ENCODE data around the gene SLAMF9.

The SLAMF9 gene

DNA sequence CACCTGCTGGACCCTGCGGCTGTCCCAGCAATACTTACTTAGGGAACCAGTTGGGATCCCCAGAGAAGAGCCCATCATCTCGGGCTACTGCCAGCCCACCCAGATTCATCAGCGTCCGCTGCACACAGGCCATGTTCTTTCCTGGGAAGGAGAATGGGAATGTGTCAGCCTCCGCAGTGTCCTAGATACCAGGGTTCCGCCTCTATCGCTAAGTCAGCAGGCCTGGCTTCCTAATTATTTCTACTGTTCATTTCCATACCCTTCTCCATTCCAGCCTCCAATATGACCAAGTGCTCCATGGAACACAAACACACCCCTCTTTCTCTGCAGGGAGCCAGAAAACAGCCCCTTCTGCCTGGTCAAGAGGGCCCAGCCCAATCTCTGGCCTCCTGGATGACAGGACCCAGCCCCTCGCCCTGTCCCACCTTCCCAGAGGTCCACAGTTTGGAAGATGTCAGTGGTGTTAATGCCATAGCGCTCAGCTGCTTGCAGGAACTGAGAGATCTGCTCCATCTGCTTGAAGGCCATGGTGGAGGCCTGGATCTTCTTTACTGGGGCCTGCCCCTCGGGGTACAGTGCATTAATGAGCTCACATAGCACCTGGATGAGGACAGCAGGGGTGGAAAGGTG is 34.7 kb downstream of the SLAMF9 start:
- TF ChIP-seq MYC (IDR thresholded peaks at IDR 0.05; ENCODE audit: low read depth, low read length) (no peak), CTCF (IDR thresholded peaks at IDR 0.05; ENCODE audit: low read depth, low read length) (no peak), POLR2A (IDR thresholded peaks at IDR 0.05; ENCODE audit: extremely low read depth, insufficient read length) (no peak)
- TF ChIP-seq, protein P1, sequence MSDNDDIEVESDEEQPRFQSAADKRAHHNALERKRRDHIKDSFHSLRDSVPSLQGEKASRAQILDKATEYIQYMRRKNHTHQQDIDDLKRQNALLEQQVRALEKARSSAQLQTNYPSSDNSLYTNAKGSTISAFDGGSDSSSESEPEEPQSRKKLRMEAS (IDR thresholded peaks at IDR 0.05; ENCODE audit: low read depth, low read length) = no peak
- H3K4me3 ChIP-seq (ENCODE audit: low read depth, low read length) = no peak overlapping the region
- no peak for DNase-seq (ENCODE audit: low read depth)

DNA sequence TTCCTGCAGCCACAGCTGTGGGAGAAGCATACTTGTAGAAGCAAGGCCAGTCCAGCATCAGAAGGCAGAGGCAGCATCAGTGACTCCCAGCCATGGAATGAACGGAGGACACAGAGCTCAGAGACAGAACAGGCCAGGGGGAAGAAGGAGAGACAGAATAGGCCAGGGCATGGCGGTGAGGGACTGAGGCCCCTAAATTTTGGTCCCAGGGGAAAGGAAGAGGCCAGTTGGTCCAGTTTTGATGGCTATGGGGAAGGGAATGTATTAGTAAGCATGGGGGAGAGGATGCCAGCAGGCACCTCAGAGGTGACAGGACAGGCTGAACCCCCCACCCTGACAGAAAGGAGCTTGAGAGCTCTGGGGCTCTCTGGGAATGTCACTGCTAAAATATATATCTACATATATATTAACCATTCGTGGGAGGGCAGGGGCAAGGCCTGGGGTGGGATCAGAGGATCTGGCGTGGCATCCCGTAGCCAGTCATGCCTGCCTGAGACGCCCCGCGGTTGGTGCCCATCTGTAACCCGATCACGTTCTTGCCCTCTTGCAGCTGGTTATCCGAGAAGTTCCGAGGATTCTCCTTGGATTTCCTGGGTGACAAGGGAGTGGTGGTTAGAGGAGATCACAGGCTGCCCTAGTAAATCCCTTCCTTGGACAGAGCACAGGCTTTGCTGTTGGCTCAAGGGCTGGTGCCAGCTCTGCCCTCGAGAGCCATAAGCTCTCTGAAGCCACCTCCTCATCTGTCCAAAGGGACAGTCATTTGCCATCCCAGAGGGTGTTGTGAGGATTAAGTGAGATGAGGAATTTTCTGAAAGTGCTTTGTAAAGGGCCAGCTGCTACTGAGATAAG is 35.5 kb downstream of the SLAMF9 start:
- TF ChIP-seq MYC (IDR thresholded peaks at IDR 0.05; ENCODE audit: low read depth, low read length) (no peak), CTCF (IDR thresholded peaks at IDR 0.05; ENCODE audit: low read depth, low read length) (no peak), POLR2A (IDR thresholded peaks at IDR 0.05; ENCODE audit: extremely low read depth, insufficient read length) (no peak)
- TF ChIP-seq, protein P1 (IDR thresholded peaks at IDR 0.05; ENCODE audit: low read depth, low read length) = no peak
- H3K4me3 ChIP-seq (ENCODE audit: low read depth, low read length) = no peak overlapping the region
- no peak for DNase-seq (ENCODE audit: low read depth)

DNA sequence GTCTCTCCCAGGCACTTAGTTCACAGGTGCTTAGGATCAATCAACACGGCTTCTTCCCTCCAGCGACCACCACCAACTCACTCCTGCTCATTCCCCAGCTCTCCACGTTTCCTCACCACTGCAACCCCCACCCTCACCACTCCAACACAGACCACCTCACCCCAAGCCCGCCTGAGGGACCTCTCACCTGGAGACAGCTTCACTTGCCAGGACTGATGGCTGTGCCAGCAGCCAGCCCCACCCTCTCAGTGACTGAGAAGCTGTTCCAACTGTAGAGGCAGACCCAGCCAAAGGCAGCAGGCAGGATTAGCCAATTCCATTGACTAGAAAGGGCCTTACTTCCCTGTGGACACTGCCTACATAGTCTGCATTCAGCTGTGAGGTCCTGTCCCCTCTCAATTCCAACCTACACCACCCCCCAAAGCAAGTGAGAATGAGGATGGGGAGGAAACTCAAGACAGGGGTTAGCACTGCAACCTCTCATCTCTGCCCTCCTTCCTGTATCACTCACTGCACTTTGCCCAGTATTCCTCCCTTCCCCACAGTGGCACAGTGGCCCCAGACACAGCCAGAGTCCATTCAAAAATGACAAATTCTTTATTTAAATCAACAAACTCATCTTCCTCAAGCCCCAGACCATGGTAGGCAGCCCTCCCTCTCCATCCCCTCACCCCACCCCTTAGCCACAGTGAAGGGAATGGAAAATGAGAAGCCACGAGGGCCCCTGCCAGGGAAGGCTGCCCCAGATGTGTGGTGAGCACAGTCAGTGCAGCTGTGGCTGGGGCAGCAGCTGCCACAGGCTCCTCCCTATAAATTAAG is 36.3 kb downstream of the SLAMF9 start:
- DNase-seq (ENCODE audit: low read depth) = peak; percentile 41
- no peak overlapping the region for H3K4me3 ChIP-seq (ENCODE audit: low read depth, low read length)
- TF ChIP-seq CTCF (IDR thresholded peaks at IDR 0.05; ENCODE audit: low read depth, low read length) = no peak
- TF ChIP-seq MYC (IDR thresholded peaks at IDR 0.05; ENCODE audit: low read depth, low read length) = no peak
- no peak for TF ChIP-seq POLR2A (IDR thresholded peaks at IDR 0.05; ENCODE audit: extremely low read depth, insufficient read length)
- TF ChIP-seq, protein P1 (IDR thresholded peaks at IDR 0.05; ENCODE audit: low read depth, low read length) = no peak

- no peak for DNase-seq (ENCODE audit: low read depth)
- no peak overlapping the region for H3K4me3 ChIP-seq (ENCODE audit: low read depth, low read length)
- TF ChIP-seq POLR2A (IDR thresholded peaks at IDR 0.05; ENCODE audit: extremely low read depth, insufficient read length) (no peak), CTCF (IDR thresholded peaks at IDR 0.05; ENCODE audit: low read depth, low read length) (no peak), MYC (IDR thresholded peaks at IDR 0.05; ENCODE audit: low read depth, low read length) (no peak)
Measured at GRCh38 chr1:159916242-159917051, 37.6 kb downstream of the SLAMF9 start.

DNA sequence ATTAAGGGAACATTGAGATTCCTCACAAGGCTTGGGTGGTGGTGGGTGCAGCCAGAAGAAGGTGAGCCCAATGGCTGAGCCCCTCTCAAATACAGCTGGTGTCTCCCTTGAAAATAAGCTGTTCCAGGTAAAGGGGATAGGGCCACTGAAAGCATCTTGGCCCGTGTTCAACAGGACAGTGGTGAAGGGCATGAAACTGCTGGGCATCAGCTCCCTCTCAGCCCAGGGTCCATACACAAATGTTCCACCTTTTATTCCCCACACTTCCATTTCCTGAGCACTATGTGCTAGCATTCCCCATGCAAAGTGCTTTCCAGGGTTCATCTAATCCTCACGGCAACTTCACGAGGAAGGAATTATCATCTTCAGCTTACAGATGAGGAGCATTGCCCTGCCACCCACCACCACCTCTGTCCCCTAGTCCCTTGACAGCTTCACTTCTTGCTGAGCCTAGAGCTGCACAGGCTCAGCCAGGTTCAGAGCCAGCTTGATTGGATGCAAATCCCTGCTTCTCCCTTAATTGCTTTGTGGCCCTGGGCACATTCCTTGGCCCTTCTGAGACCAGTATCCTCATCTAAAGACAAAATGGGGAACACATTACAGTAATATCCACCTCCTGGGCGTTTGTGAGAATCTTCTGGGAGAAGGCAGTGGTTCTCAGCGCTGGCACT is 38.3 kb downstream of the SLAMF9 start:
- H3K4me3 ChIP-seq (ENCODE audit: low read depth, low read length) = no peak overlapping the region

More for the DNA sequence above, 38.3 kb downstream of the SLAMF9 start:
- TF ChIP-seq, protein P1 (IDR thresholded peaks at IDR 0.05; ENCODE audit: low read depth, low read length) = no peak
- TF ChIP-seq CTCF (IDR thresholded peaks at IDR 0.05; ENCODE audit: low read depth, low read length) = no peak
- TF ChIP-seq MYC (IDR thresholded peaks at IDR 0.05; ENCODE audit: low read depth, low read length) = no peak
- TF ChIP-seq POLR2A (IDR thresholded peaks at IDR 0.05; ENCODE audit: extremely low read depth, insufficient read length) = no peak
- no peak for DNase-seq (ENCODE audit: low read depth)
